ENCODE data around the gene GPX2. TPM values are rescaled to one million over a fixed set of nuclear protein-coding genes. Genes with fewer than 3 reads are reported as not detected.

GPX2 gene
- total and polyA plus RNA-seq, 10 of the 15 experiments (the other 5 are each of a cell fraction or from before 2014, with no cell fraction given), result not detected

GRCh38 chr14:64955297-64955696, 12.8 kb upstream of the GPX2 start (continued):
- TF ChIP-seq ZBTB40 (IDR thresholded peaks at IDR 0.05; ENCODE audit: borderline replicate concordance) (no peak), PKNOX1 (IDR thresholded peaks at IDR 0.05) (no peak), NR2C2 (IDR thresholded peaks at IDR 0.05; ENCODE audit: borderline replicate concordance, control insufficient read depth, insufficient read length, low read depth) (no peak), POLR2A (IDR thresholded peaks at IDR 0.05; ENCODE audit: low read depth, low read length) (no peak), BCL3 (IDR thresholded peaks at IDR 0.05; ENCODE audit: borderline replicate concordance, insufficient read depth, low read depth, low read length, poor library complexity, severe bottlenecking) (no peak)

Data from GM12878 (cell line).